Measurements from ENCODE around the gene EIF3K. TPM values are rescaled to one million over a fixed set of nuclear protein-coding genes. Genes with fewer than 3 reads are reported as not detected.

Gene EIF3K
- total RNA-seq, 4 donors from 2014 or later: 333 to 570 (median 446) TPM

GRCh38 chr19:38653028-38653571 is 34.1 kb downstream of the EIF3K start:
- no peak for DNase-seq (ENCODE audit: extremely low spot score)
- no peaks in the 10 kb centered on the region for H3K9me3 ChIP-seq
- H3K27ac ChIP-seq (replicated peaks in 1 of 4): peak overlapping the region; percentile 92 to 99 (median 98)
- H3K4me3 ChIP-seq: peak overlapping the region in 3 of 4 donors; percentile 23 to 98 (median 28)
- peaks cover 84 to 90% (median 89%) of the 10 kb centered on the region in 4 donors for H3K4me1 ChIP-seq
- no peaks in the 10 kb centered on the region for H3K27me3 ChIP-seq
- peaks cover 0 to 5% (median 0%) of the 10 kb centered on the region in 4 donors for H3K36me3 ChIP-seq
- WGBS: 22% methylated on average over 7 of the region's 7 CpGs
- intact Hi-C loops (cut with DNase I): loop anchor here (5.0 kb wide), 1 partner anchor 39 kb away; no protein-coding TSS in a partner anchor
- TF ChIP-seq POLR2A (IDR thresholded peaks at IDR 0.05; ENCODE audit: low read depth) (no peak), CTCF (IDR thresholded peaks at IDR 0.05) (no peak), POLR2AphosphoS5 (IDR thresholded peaks at IDR 0.05) (peak in 1 of 2 donors; percentile 42)

- peak overlapping the region; percentile 92 to 99 (median 98) for H3K27ac ChIP-seq (replicated peaks in 1 of 4)
- 20% methylated on average over 6 of the region's 6 CpGs for WGBS
- peaks cover 0 to 5% (median 0%) of the 10 kb centered on the region in 4 donors for H3K36me3 ChIP-seq
- peak overlapping the region in 3 of 4 donors; percentile 5 to 28 (median 7) for H3K4me3 ChIP-seq
- no peak for DNase-seq (ENCODE audit: extremely low spot score)
- H3K4me1 ChIP-seq: peaks cover 98 to 100% (median 99%) of the 10 kb centered on the region in 4 donors
- intact Hi-C loops (cut with DNase I): loop anchor here (5.0 kb wide), 1 partner anchor 38 kb away; no protein-coding TSS in a partner anchor
- H3K9me3 ChIP-seq: no peaks in the 10 kb centered on the region
- H3K27me3 ChIP-seq: no peaks in the 10 kb centered on the region
- TF ChIP-seq EP300 (IDR thresholded peaks at IDR 0.05) (no peak), POLR2AphosphoS5 (IDR thresholded peaks at IDR 0.05) (peak; percentile 12 to 47)
Observed at GRCh38 chr19:38654628-38655055, 35.7 kb downstream of the EIF3K start.

GRCh38 chr19:38655148-38655824 is 36.3 kb downstream of the EIF3K start:
- H3K4me3 ChIP-seq: peak overlapping the region in 1 of 4 donors; percentile 7
- 31% methylated on average over 5 of the region's 5 CpGs for WGBS
- H3K27ac ChIP-seq (replicated peaks in 1 of 4): peak overlapping the region; percentile 92 to 99 (median 98)
- H3K27me3 ChIP-seq: no peaks in the 10 kb centered on the region
- intact Hi-C loops (cut with DNase I): no loop called here
- peaks cover 0 to 5% (median 0%) of the 10 kb centered on the region in 4 donors for H3K36me3 ChIP-seq
- TF ChIP-seq POLR2AphosphoS5 (IDR thresholded peaks at IDR 0.05): peak in 1 of 2 donors; percentile 6
- TF ChIP-seq POLR2A (IDR thresholded peaks at IDR 0.05; ENCODE audit: low read depth): no peak
- no peak for TF ChIP-seq EP300 (IDR thresholded peaks at IDR 0.05)
- H3K4me1 ChIP-seq: peaks cover 98 to 100% (median 99%) of the 10 kb centered on the region in 4 donors
- no peak for DNase-seq (ENCODE audit: extremely low spot score)
- no peaks in the 10 kb centered on the region for H3K9me3 ChIP-seq

GRCh38 chr19:38656171-38656981 is 37.4 kb downstream of the EIF3K start:
- intact Hi-C loops (cut with DNase I): no loop called here
- peaks cover 0 to 13% (median 2%) of the 10 kb centered on the region in 4 donors for H3K36me3 ChIP-seq
- no peak for DNase-seq (ENCODE audit: extremely low spot score)
- no peak overlapping the region for H3K4me3 ChIP-seq
- 71% methylated on average over 7 of the region's 7 CpGs for WGBS
- H3K27ac ChIP-seq (replicated peaks in 1 of 4): peak overlapping the region; percentile 92 to 99 (median 98)
- H3K27me3 ChIP-seq: no peaks in the 10 kb centered on the region
- H3K9me3 ChIP-seq: no peaks in the 10 kb centered on the region
- TF ChIP-seq POLR2AphosphoS5 (IDR thresholded peaks at IDR 0.05): no peak
- no peak for TF ChIP-seq POLR2A (IDR thresholded peaks at IDR 0.05; ENCODE audit: low read depth)
- TF ChIP-seq CTCF (IDR thresholded peaks at IDR 0.05): no peak
- peaks cover 98 to 100% (median 100%) of the 10 kb centered on the region in 4 donors for H3K4me1 ChIP-seq

GRCh38 chr19:38657633-38658222 is 38.7 kb downstream of the EIF3K start:
- 29% methylated on average over 8 of the region's 8 CpGs for WGBS
- H3K4me1 ChIP-seq: peaks cover 98 to 100% (median 100%) of the 10 kb centered on the region in 4 donors
- intact Hi-C loops (cut with DNase I): no loop called here
- TF ChIP-seq POLR2AphosphoS5 (IDR thresholded peaks at IDR 0.05): peak in 1 of 2 donors; percentile 33
- no peak for TF ChIP-seq EP300 (IDR thresholded peaks at IDR 0.05)
- H3K4me3 ChIP-seq: peak overlapping the region in 2 of 4 donors; percentile 7 to 37
- H3K27ac ChIP-seq (replicated peaks in 1 of 4): peak overlapping the region; percentile 92 to 99 (median 98)
- no peak for DNase-seq (ENCODE audit: extremely low spot score)
- peaks cover 0 to 14% (median 2%) of the 10 kb centered on the region in 4 donors for H3K36me3 ChIP-seq
- no peaks in the 10 kb centered on the region for H3K27me3 ChIP-seq
- H3K9me3 ChIP-seq: no peaks in the 10 kb centered on the region

Data from esophagus muscularis mucosa (tissue), 4 donors.